ENCODE results near the gene INMT. TPM values are rescaled to one million over a fixed set of nuclear protein-coding genes. Genes with fewer than 3 reads are reported as not detected.
"Not testable (repeated sequence)": the region's sequence is repeated elsewhere in the genome, so short reads cannot be mapped to it uniquely, and the experiment has no call there.

The INMT gene
- total and polyA plus RNA-seq, 2 experiments from 2014 or later: 0.09 TPM; not detected in 1

- DNase-seq: no peak
- H3K79me2 ChIP-seq (ENCODE audit: insufficient read depth): no peaks in the 10 kb centered on the region
- in situ Hi-C loops (cut with MboI): no loop called here
These were observed 37.8 kb upstream of the INMT start for GRCh38 chr7:30714129-30714528.

GRCh38 chr7:30717181-30717580 is 34.8 kb upstream of the INMT start:
- Histone ChIP-seq H3K4me2 (ENCODE audit: unreplicated experiment) (no peak overlapping the region), H3K4me3 (no peak overlapping the region), H3K9me2 (ENCODE audit: insufficient read depth) (no peaks in the 10 kb centered on the region), H3K36me3 (ENCODE audit: low read depth) (no peaks in the 10 kb centered on the region), H3K79me2 (ENCODE audit: insufficient read depth) (no peaks in the 10 kb centered on the region), H3F3A (ENCODE audit: insufficient read depth) (no peaks in the 10 kb centered on the region), H3K9ac (no peak overlapping the region), H4K20me1 (ENCODE audit: insufficient read depth) (no peaks in the 10 kb centered on the region), H3K27me3 (replicated peaks; ENCODE audit: insufficient read depth) (peaks cover 13% of the 10 kb centered on the region; the same call in 1 of the 2 replicates), H3K4me1 (ENCODE audit: insufficient read depth) (no peaks in the 10 kb centered on the region), H2AFZ (no peak overlapping the region), H3K9me3 (ENCODE audit: low read depth) (no peaks in the 10 kb centered on the region), H3K27ac (no peak overlapping the region)
- in situ Hi-C loops (cut with MboI): no loop called here
- WGBS, 2 experiments (ENCODE audit: low coverage in 1 of 2, low lambda C conversion rate in 2 of 2, missing lambda C conversion rate in 2 of 2): 70 to 83% methylated on average over 2 of the region's 2 CpGs
- no peak for TF ChIP-seq EZH2phosphoT487 (IDR thresholded peaks at IDR 0.05; ENCODE audit: insufficient read depth, low read depth)
- TF ChIP-seq EZH2 (IDR thresholded peaks at IDR 0.05; ENCODE audit: insufficient read depth, poor library complexity, severe bottlenecking): no peak
- DNase-seq: peak; percentile 36

More at GRCh38 chr7:30714129-30714528, 37.8 kb upstream of the INMT start:
- no peak overlapping the region for H3K4me3 ChIP-seq
- no peaks in the 10 kb centered on the region for H3K9me2 ChIP-seq (ENCODE audit: insufficient read depth)
- peaks cover 8% of the 10 kb centered on the region; the same call in 1 of the 2 replicates for H3K27me3 ChIP-seq (replicated peaks; ENCODE audit: insufficient read depth)
- TF ChIP-seq EZH2phosphoT487 (IDR thresholded peaks at IDR 0.05; ENCODE audit: insufficient read depth, low read depth) (no peak), EZH2 (IDR thresholded peaks at IDR 0.05; ENCODE audit: insufficient read depth, poor library complexity, severe bottlenecking) (no peak)
- no peak overlapping the region for H3K9ac ChIP-seq
- no peaks in the 10 kb centered on the region for H3F3A ChIP-seq (ENCODE audit: insufficient read depth)
- H3K27ac ChIP-seq: no peak overlapping the region
- no peaks in the 10 kb centered on the region for H3K36me3 ChIP-seq (ENCODE audit: low read depth)
- H3K4me2 ChIP-seq (ENCODE audit: unreplicated experiment): no peak overlapping the region
- no peaks in the 10 kb centered on the region for H4K20me1 ChIP-seq (ENCODE audit: insufficient read depth)
- no peaks in the 10 kb centered on the region for H3K4me1 ChIP-seq (ENCODE audit: insufficient read depth)
- H3K9me3 ChIP-seq (ENCODE audit: low read depth): no peaks in the 10 kb centered on the region
- no peak overlapping the region for H2AFZ ChIP-seq
- WGBS, 2 experiments (ENCODE audit: low coverage in 1 of 2, low lambda C conversion rate in 2 of 2, missing lambda C conversion rate in 2 of 2): 76 to 79% methylated on average over 1 of the region's 1 CpG

GRCh38 chr7:30719434-30719833 is 32.5 kb upstream of the INMT start:
- H3K9ac ChIP-seq; H3K4me3 ChIP-seq; in situ Hi-C loops (cut with MboI); H3K27ac ChIP-seq; H4K20me1 ChIP-seq (ENCODE audit: insufficient read depth); H3K36me3 ChIP-seq (ENCODE audit: low read depth); H3K79me2 ChIP-seq (ENCODE audit: insufficient read depth); H3K9me3 ChIP-seq (ENCODE audit: low read depth); H2AFZ ChIP-seq; H3F3A ChIP-seq (ENCODE audit: insufficient read depth); H3K4me1 ChIP-seq (ENCODE audit: insufficient read depth); H3K9me2 ChIP-seq (ENCODE audit: insufficient read depth); H3K4me2 ChIP-seq (ENCODE audit: unreplicated experiment); DNase-seq: not testable (repeated sequence)
- 20 to 21% methylated on average over 2 of the region's 2 CpGs for WGBS, 2 experiments (ENCODE audit: low coverage in 1 of 2, low lambda C conversion rate in 2 of 2, missing lambda C conversion rate in 2 of 2)
- peaks cover 21% of the 10 kb centered on the region; the same call in 1 of the 2 replicates for H3K27me3 ChIP-seq (replicated peaks; ENCODE audit: insufficient read depth)

- Histone ChIP-seq H3K4me1 (ENCODE audit: insufficient read depth) (no peaks in the 10 kb centered on the region), H3K4me3 (no peak overlapping the region), H3K27ac (no peak overlapping the region), H3K27me3 (replicated peaks; ENCODE audit: insufficient read depth) (peaks cover 29% of the 10 kb centered on the region), H3K36me3 (ENCODE audit: low read depth) (no peaks in the 10 kb centered on the region), H3K4me2 (ENCODE audit: unreplicated experiment) (no peak overlapping the region), H4K20me1 (ENCODE audit: insufficient read depth) (no peaks in the 10 kb centered on the region), H3F3A (ENCODE audit: insufficient read depth) (no peaks in the 10 kb centered on the region), H2AFZ (no peak overlapping the region), H3K9me3 (ENCODE audit: low read depth) (no peaks in the 10 kb centered on the region), H3K9me2 (ENCODE audit: insufficient read depth) (no peaks in the 10 kb centered on the region), H3K79me2 (ENCODE audit: insufficient read depth) (no peaks in the 10 kb centered on the region), H3K9ac (no peak overlapping the region)
- TF ChIP-seq EZH2phosphoT487 (IDR thresholded peaks at IDR 0.05; ENCODE audit: insufficient read depth, low read depth) (no peak), EZH2 (IDR thresholded peaks at IDR 0.05; ENCODE audit: insufficient read depth, poor library complexity, severe bottlenecking) (no peak)
- 38 to 50% methylated on average over 1 of the region's 1 CpG for WGBS, 2 experiments (ENCODE audit: low coverage in 1 of 2, low lambda C conversion rate in 2 of 2, missing lambda C conversion rate in 2 of 2)
- DNase-seq: no peak
- in situ Hi-C loops (cut with MboI): no loop called here
These were observed 30.7 kb upstream of the INMT start for GRCh38 chr7:30721211-30721610.

DNA sequence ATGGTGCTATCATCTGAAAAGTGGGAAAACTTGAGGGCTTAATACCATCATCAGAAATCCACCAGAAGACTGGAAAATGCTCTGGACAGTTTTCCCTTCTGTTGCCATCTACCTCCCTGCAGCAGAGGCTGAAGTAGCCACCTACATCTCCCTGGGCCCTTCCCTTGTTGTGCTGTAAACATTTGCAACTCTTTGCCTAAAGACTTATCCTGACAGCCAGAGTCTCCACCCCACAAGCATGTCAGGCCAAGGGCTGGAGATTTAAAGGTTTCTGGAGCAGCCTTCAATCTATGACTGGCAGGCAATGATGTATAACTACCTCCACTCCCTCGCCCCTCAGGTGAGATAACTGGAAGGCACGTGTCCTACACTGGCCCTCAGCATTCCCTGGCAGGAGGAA is 29.7 kb upstream of the INMT start:
- DNase-seq: no peak
- H3K27ac ChIP-seq: no peak overlapping the region
- no peaks in the 10 kb centered on the region for H4K20me1 ChIP-seq (ENCODE audit: insufficient read depth)
- in situ Hi-C loops (cut with MboI): no loop called here
- no peaks in the 10 kb centered on the region for H3K4me1 ChIP-seq (ENCODE audit: insufficient read depth)
- TF ChIP-seq EZH2phosphoT487 (IDR thresholded peaks at IDR 0.05; ENCODE audit: insufficient read depth, low read depth) (no peak), EZH2 (IDR thresholded peaks at IDR 0.05; ENCODE audit: insufficient read depth, poor library complexity, severe bottlenecking) (no peak)
- H3F3A ChIP-seq (ENCODE audit: insufficient read depth): no peaks in the 10 kb centered on the region
- no peaks in the 10 kb centered on the region for H3K9me3 ChIP-seq (ENCODE audit: low read depth)
- no peak overlapping the region for H3K4me2 ChIP-seq (ENCODE audit: unreplicated experiment)
- 13 to 19% methylated on average over 2 of the region's 2 CpGs for WGBS, 2 experiments (ENCODE audit: low coverage in 1 of 2, low lambda C conversion rate in 2 of 2, missing lambda C conversion rate in 2 of 2)
- H3K36me3 ChIP-seq (ENCODE audit: low read depth): no peaks in the 10 kb centered on the region
- no peak overlapping the region for H2AFZ ChIP-seq
- no peak overlapping the region for H3K9ac ChIP-seq
- H3K79me2 ChIP-seq (ENCODE audit: insufficient read depth): no peaks in the 10 kb centered on the region
- H3K9me2 ChIP-seq (ENCODE audit: insufficient read depth): no peaks in the 10 kb centered on the region
- H3K4me3 ChIP-seq: no peak overlapping the region
- peaks cover 29% of the 10 kb centered on the region for H3K27me3 ChIP-seq (replicated peaks; ENCODE audit: insufficient read depth)

All from GM23248 (cell line).